ENCODE results near the gene AUP1. TPM values are rescaled to one million over a fixed set of nuclear protein-coding genes. Genes with fewer than 3 reads are reported as not detected.

AUP1 gene
- total and polyA plus RNA-seq, 2 donors (not counting 3 experiments of a cell fraction or from before 2014, with no cell fraction given) = 103 to 187 TPM

DNA sequence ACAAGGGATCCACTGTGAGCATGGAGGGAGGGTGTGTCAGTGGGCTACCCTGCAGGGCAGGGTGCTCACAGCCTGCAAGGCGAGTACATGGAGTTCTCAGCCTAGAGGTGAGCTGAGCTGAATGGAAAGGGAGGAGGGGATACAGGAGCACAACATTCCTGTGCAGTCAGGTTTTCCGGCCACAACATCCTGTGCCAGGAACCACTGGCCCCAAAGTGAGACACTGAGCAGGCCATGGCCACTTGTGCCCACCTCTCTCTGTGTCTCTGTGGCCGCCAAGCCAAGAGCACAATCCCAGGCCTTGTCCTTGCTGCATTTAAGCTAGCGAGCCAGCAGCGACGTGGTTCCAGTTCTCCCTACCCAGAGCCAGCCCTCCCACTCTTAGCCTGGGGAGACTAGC, 31.1 kb upstream of the AUP1 start:
- Histone ChIP-seq H3K36me3 (ENCODE audit: control insufficient read depth in 2 of 2, extremely low read depth in 1 of 2, insufficient read depth in 2 of 2, low read length in 2 of 2) (peaks cover 0 to 4% of the 10 kb centered on the region in 2 experiments), H3K9me3 (replicated peaks; ENCODE audit: control insufficient read depth, insufficient read depth, low read length) (no peaks in the 10 kb centered on the region), H3K79me2 (ENCODE audit: control insufficient read depth, insufficient read depth, low read length) (no peaks in the 10 kb centered on the region), H3K9me1 (replicated peaks; ENCODE audit: control insufficient read depth, extremely low read depth, insufficient read depth, low read length) (no peaks in the 10 kb centered on the region), H3K9ac (replicated peaks; ENCODE audit: extremely low read depth, insufficient read depth, low read length) (no peak overlapping the region), H3K27me3 (ENCODE audit: control insufficient read depth in 2 of 2, insufficient read depth in 2 of 2, low read length in 2 of 2) (peaks cover 0 to 8% of the 10 kb centered on the region in 2 experiments), H2AFZ (ENCODE audit: low read depth, low read length) (no peak overlapping the region), H3K27ac (ENCODE audit: insufficient read depth, low read depth, low read length) (no peak overlapping the region), H3K4me1 (ENCODE audit: control insufficient read depth, extremely low read depth, insufficient read depth, low read length) (peaks cover 5% of the 10 kb centered on the region), H4K20me1 (replicated peaks; ENCODE audit: control insufficient read depth, extremely low read depth, insufficient read depth, low read length) (no peaks in the 10 kb centered on the region), H3K4me3 (replicated peaks in 1 of 3; ENCODE audit: insufficient read depth in 1 of 3, low read depth in 1 of 3, low read length in 3 of 3) (no peak overlapping the region), H3K4me2 (ENCODE audit: insufficient read depth, low read length) (no peak overlapping the region)
- no TSS peak for BruUV-seq (replicated peaks)
- no peak for DNase-seq (ENCODE audit: low read depth, low spot score)
- dilution Hi-C loops (cut with MboI; ENCODE audit: extremely low pct_ligation_motif_present, low sequenced_read_pairs) (no loop called here), intact Hi-C loops (cut with micrococcal nuclease) (no loop called here)
- CTCF ChIA-PET = interaction anchor here (0.6 to 2.1 kb wide), 3 partner anchors 27 to 619 kb away, joined by 3 to 6 read pairs (median 3); partner anchors contain the start of genes CCDC142 and TTC31
- no peak for TF ChIP-seq JUN (IDR thresholded peaks at IDR 0.05; ENCODE audit: borderline replicate concordance, insufficient read depth, insufficient read length, low read depth)
- no peak for TF ChIP-seq POLR2AphosphoS5 (IDR thresholded peaks at IDR 0.05; ENCODE audit: insufficient read depth, low read depth, low read length)
- no peak for TF ChIP-seq MAX (IDR thresholded peaks at IDR 0.05; ENCODE audit: insufficient read depth, insufficient read length)
- no peak for TF ChIP-seq POLR2A (IDR thresholded peaks at IDR 0.05; ENCODE audit: low read depth, low read length)
- TF ChIP-seq, protein P1, sequence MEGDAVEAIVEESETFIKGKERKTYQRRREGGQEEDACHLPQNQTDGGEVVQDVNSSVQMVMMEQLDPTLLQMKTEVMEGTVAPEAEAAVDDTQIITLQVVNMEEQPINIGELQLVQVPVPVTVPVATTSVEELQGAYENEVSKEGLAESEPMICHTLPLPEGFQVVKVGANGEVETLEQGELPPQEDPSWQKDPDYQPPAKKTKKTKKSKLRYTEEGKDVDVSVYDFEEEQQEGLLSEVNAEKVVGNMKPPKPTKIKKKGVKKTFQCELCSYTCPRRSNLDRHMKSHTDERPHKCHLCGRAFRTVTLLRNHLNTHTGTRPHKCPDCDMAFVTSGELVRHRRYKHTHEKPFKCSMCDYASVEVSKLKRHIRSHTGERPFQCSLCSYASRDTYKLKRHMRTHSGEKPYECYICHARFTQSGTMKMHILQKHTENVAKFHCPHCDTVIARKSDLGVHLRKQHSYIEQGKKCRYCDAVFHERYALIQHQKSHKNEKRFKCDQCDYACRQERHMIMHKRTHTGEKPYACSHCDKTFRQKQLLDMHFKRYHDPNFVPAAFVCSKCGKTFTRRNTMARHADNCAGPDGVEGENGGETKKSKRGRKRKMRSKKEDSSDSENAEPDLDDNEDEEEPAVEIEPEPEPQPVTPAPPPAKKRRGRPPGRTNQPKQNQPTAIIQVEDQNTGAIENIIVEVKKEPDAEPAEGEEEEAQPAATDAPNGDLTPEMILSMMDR (IDR thresholded peaks at IDR 0.05; ENCODE audit: extremely low read depth in 1 of 2, insufficient read depth in 1 of 2, low read depth in 1 of 2, low read length in 2 of 2) = no peak
- POLR2A ChIA-PET = no interaction called here
- no peak for FAIRE-seq

GRCh38 chr2:74559912-74560311, 30.4 kb upstream of the AUP1 start:
- peaks cover 0 to 8% of the 10 kb centered on the region in 2 experiments for H3K27me3 ChIP-seq (ENCODE audit: control insufficient read depth in 2 of 2, insufficient read depth in 2 of 2, low read length in 2 of 2)
- BruUV-seq (replicated peaks) = no TSS peak
- no peak overlapping the region for H2AFZ ChIP-seq (ENCODE audit: low read depth, low read length)
- DNase-seq (ENCODE audit: low read depth, low spot score) (no peak), FAIRE-seq (no peak)
- peaks cover 7% of the 10 kb centered on the region for H3K4me1 ChIP-seq (ENCODE audit: control insufficient read depth, extremely low read depth, insufficient read depth, low read length)
- H3K36me3 ChIP-seq (ENCODE audit: control insufficient read depth in 2 of 2, extremely low read depth in 1 of 2, insufficient read depth in 2 of 2, low read length in 2 of 2) = peaks cover 0 to 4% of the 10 kb centered on the region in 2 experiments
- no peak overlapping the region for H3K4me2 ChIP-seq (ENCODE audit: insufficient read depth, low read length)
- ChIA-PET POLR2A (no interaction called here), CTCF (interaction anchor here (0.6 to 1.8 kb wide), 3 partner anchors 28 to 618 kb away, joined by 3 to 6 read pairs (median 3); partner anchors contain the start of genes CCDC142 and TTC31)
- H3K9me3 ChIP-seq (replicated peaks; ENCODE audit: control insufficient read depth, insufficient read depth, low read length) = no peaks in the 10 kb centered on the region
- H3K9me1 ChIP-seq (replicated peaks; ENCODE audit: control insufficient read depth, extremely low read depth, insufficient read depth, low read length) = no peaks in the 10 kb centered on the region
- no peaks in the 10 kb centered on the region for H4K20me1 ChIP-seq (replicated peaks; ENCODE audit: control insufficient read depth, extremely low read depth, insufficient read depth, low read length)
- no peak for TF ChIP-seq JUN (IDR thresholded peaks at IDR 0.05; ENCODE audit: borderline replicate concordance, insufficient read depth, insufficient read length, low read depth)
- TF ChIP-seq MAX (IDR thresholded peaks at IDR 0.05; ENCODE audit: insufficient read depth, insufficient read length) = no peak
- no peak for TF ChIP-seq MYC (IDR thresholded peaks at IDR 0.05; ENCODE audit: low read depth, low read length)
- TF ChIP-seq, protein P1 (IDR thresholded peaks at IDR 0.05; ENCODE audit: extremely low read depth in 1 of 2, insufficient read depth in 1 of 2, low read depth in 1 of 2, low read length in 2 of 2) = no peak
- no peak for TF ChIP-seq EZH2 (IDR thresholded peaks at IDR 0.05; ENCODE audit: borderline replicate concordance, low read depth, low read length, severe bottlenecking)
- TF ChIP-seq FOS (IDR thresholded peaks at IDR 0.05; ENCODE audit: borderline replicate concordance, insufficient read depth, low read length) = no peak
- no peak for TF ChIP-seq POLR2A (IDR thresholded peaks at IDR 0.05; ENCODE audit: low read depth, low read length)
- TF ChIP-seq POLR2AphosphoS5 (IDR thresholded peaks at IDR 0.05; ENCODE audit: insufficient read depth, low read depth, low read length) = no peak
- no peak for TF ChIP-seq GATA2 (IDR thresholded peaks at IDR 0.05; ENCODE audit: insufficient read depth, insufficient read length, low read depth, low read length)
- intact Hi-C loops (cut with micrococcal nuclease) = no loop called here
- no peaks in the 10 kb centered on the region for H3K79me2 ChIP-seq (ENCODE audit: control insufficient read depth, insufficient read depth, low read length)
- no peak overlapping the region for H3K4me3 ChIP-seq (replicated peaks in 1 of 3; ENCODE audit: insufficient read depth in 1 of 3, low read depth in 1 of 3, low read length in 3 of 3)
- no peak overlapping the region for H3K27ac ChIP-seq (ENCODE audit: insufficient read depth, low read depth, low read length)
- dilution Hi-C loops (cut with MboI; ENCODE audit: extremely low pct_ligation_motif_present, low sequenced_read_pairs) = no loop called here
- H3K9ac ChIP-seq (replicated peaks; ENCODE audit: extremely low read depth, insufficient read depth, low read length) = no peak overlapping the region

Measured in endothelial cell of umbilical vein (primary cell).